Fibroblast of villous mesenchyme (primary cell): ENCODE results near the gene THSD7B. TPM values are rescaled to one million over a fixed set of nuclear protein-coding genes. Genes with fewer than 3 reads are reported as not detected.

Experiments
- DNase-seq: peaks from one replicate; pipeline ENCODE4 v3.0.0-alpha.2; 2010; ENCODE audit warnings: low read depth
- H3K4me3 ChIP-seq: 2 replicates; pipeline ENCODE4 v1.5.1; 2011; ENCODE audit warnings: low read depth, mild to moderate bottlenecking, low read length
- small RNA-seq: library from RNA; depleted of rRNA; stranded (forward); fragments of <200 nt; gene quantifications from one replicate; pipeline ENCODE3, GENCODE V24; 2012
- total RNA-seq: library from RNA; depleted of rRNA; stranded (reverse); fragments of >200 nt; gene quantifications from 2 replicates; pipeline ENCODE4 v1.2.3, GENCODE V29; 2012
- TF ChIP-seq, protein P1 (sequence below): IDR thresholded peaks from 2 replicates; pipeline ENCODE4 v1.5.1; 2012; ENCODE audit warnings: low read depth, mild to moderate bottlenecking, low read length; ENCODE audit not compliant: insufficient read depth

Gene THSD7B
- total RNA-seq, 1 donor = 1.3 TPM

DNA sequence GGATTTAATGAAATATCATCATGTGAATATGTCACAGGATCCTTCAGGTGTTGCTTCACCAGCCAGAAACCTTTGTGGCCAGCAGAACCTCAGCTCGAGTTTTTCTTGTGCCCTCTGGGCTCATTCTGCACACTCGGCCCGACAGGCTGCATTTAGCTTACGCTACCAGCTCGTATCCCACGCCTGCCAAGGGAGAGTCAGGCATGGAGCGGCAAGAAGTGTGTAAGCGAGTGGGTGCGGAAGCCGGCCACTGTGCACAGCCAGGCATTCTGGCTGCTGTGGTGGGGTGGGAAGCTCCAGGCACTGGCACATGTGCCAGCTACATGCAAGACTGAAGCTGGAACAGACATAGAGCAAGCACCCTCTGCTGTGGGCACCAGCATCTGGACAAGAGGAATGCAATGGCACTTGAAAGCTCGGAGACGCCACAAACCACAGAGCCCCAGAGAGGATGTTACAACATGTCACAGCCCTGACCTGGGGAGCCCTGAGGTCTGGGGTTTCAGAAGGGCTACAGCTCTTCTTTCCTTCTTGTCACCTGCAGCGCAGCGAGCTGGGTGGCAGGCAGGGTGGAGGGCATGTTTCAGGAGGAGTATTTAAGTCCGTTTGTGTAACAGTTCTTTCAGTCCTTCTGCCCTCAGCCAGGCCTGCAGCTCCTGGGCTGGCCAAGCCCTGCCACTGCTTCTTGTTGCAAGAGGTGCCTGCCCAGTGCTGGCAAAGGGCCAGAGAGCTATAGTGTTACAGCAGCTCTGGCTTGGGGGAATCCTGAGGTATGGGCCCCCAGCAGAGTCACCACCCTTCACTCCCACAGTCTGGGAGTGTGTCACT is 941.7 kb downstream of the THSD7B start:
- H3K4me3 ChIP-seq = no peak overlapping the region
- DNase-seq = no peak
- TF ChIP-seq, protein P1, sequence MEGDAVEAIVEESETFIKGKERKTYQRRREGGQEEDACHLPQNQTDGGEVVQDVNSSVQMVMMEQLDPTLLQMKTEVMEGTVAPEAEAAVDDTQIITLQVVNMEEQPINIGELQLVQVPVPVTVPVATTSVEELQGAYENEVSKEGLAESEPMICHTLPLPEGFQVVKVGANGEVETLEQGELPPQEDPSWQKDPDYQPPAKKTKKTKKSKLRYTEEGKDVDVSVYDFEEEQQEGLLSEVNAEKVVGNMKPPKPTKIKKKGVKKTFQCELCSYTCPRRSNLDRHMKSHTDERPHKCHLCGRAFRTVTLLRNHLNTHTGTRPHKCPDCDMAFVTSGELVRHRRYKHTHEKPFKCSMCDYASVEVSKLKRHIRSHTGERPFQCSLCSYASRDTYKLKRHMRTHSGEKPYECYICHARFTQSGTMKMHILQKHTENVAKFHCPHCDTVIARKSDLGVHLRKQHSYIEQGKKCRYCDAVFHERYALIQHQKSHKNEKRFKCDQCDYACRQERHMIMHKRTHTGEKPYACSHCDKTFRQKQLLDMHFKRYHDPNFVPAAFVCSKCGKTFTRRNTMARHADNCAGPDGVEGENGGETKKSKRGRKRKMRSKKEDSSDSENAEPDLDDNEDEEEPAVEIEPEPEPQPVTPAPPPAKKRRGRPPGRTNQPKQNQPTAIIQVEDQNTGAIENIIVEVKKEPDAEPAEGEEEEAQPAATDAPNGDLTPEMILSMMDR = no peak

DNA sequence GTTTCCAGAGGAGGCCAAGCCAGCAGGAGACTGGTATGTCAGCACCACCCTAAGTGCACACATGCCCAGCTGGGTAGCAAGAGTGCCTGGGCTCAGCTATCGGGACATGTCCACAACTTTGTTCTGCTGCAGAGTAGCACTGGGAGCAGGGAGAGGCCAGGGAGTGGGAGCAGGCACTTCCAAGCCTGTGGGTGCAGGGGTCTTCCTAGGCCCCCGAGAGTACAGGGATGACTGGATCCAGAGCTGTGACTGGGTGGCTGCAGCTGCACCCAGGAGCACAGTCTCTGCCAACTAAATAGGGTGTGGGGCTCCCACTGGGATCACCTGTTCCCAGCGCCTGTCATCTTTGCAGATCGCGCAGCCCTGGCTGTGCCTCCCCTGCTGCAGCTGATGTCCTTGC is 943.0 kb downstream of the THSD7B start:
- no peak for DNase-seq
- TF ChIP-seq, protein P1 = no peak
- no peak overlapping the region for H3K4me3 ChIP-seq

DNA sequence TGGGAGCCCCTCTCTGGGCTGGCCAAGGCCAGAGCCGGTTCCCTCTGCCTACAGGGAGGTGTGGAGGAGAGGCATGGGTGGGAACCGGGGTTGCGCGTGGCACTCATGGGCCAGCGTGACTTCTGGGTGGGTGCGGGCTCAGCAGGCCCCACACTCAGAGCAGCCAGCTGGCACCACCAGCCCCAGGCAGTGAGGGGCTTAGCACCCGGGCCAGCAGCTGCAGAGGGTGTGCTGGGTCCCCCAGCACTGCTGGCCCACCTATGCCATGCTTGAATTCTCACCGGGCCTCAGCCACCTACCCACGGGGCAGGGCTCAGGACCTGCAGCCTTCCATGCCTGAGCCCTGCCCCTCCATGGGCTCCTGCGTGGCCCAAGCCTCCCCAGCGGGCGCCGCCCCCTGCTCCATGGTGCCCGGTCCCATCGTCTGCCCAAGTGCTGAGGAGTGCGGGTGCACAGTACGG is 950.4 kb downstream of the THSD7B start:
- TF ChIP-seq, protein P1 = no peak
- H3K4me3 ChIP-seq = no peak overlapping the region
- DNase-seq = no peak

DNA sequence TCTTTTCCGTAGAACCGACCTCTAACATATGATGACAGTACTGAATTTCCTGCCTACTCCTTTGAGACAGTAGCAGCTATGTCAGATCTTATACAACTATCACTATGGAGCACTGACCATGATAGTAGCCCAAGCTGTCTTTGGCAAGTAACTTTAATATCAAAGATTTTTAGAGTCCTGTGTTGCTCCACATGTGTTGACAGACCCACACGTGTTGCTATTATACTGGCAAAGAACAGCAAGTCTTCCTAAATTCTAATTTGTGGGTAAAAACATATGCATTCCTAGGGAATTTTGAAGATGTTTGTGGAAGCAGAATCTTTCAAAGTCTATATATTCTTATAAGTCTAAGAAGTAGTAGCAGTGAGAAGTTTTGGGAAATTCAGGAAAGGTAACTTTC is 953.4 kb downstream of the THSD7B start:
- no peak for DNase-seq
- TF ChIP-seq, protein P1 = no peak
- H3K4me3 ChIP-seq = no peak overlapping the region

DNA sequence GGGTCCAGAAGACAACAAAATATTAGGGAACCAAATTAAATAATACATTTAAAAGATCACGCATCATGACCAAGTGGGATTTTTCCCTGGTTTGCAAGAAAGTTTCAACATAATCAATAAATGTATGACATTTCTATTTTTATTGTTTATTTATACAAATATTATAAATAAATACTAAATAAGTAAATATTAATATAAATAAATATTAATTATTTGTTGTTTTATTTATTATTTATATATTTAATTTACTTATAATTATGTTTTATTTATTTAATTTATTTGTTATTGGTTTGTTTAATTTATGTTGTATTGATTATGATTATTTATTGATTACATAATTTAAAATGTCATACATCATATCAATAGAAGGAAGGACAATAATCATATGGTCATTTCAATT is 956.4 kb downstream of the THSD7B start:
- no peak for DNase-seq
- TF ChIP-seq, protein P1 = no peak
- no peak overlapping the region for H3K4me3 ChIP-seq

DNA sequence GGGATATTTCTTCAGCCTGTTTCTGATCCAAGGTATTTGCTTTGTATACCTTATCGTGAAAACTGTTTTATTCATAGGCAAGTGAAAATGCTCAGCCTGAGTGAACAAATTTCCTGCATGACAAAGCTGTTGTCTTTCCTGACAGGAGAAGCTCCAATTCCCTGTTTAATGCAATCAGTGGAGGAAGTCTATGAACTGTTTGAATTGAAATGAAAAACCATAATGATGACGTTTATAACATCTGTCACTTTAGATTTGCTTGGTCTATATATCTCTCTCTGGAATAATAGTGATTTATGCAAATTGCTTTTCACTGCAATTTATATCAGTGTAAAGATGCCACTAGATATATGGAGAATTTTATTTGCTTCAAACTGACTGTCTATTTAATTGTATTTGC is 959.6 kb downstream of the THSD7B start:
- TF ChIP-seq, protein P1 = no peak
- no peak overlapping the region for H3K4me3 ChIP-seq
- DNase-seq = no peak

Small RNAs within 50 kb of the gene (small RNA-seq; reads per million reads assigned to genes)
- gene RF00019 (not detected), gene RNA5SP105 (not detected)
